Superior temporal gyrus (tissue), 1 donor: Measurements from ENCODE around the gene AURKB.
"Not testable (repeated sequence)": the region's sequence is repeated elsewhere in the genome, so short reads cannot be mapped to it uniquely, and the experiment has no call there.

ENCODE experiments used
- DNase-seq: peaks from one replicate; pipeline ENCODE4 v3.0.0-alpha.2; 2016; ENCODE audit errors: extremely low spot score

The AURKB gene

DNA sequence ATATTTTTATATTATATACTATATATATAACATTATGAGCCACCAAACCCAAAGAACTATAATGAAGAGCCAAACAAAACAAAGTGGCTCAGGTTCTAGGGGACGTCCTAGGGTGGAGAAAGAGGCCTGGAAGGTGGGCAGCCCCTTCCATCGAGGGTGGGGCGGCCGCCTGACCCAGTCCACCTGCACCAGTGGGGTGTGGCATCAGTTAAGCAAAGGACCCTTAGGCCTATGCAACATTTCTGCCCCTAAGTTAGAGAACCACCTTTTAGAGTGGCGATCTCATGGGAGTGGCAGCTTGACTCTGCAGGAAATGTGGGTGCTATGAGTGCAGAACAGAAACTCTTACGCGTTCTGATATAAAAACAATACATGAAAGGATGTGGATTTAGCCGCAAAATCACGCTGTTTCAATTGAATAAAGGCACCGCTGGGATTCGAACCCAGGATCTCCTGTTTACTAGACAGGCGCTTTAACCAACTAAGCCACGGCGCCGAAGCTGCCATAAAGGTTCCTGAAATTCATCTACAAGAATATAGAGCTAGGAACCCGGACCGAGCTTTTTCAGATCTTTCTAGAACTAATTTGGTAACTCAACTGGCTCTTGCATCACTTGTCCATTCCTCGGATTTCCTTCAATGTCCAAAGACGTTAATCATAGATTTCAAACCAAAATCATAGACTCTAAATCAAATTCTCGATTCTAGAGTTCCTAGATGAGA is 15.6 kb upstream of the AURKB start:
- peak; percentile 87 for DNase-seq

- no peak for DNase-seq
Observed at GRCh38 chr17:8224891-8225812, 14.8 kb upstream of the AURKB start.

DNA sequence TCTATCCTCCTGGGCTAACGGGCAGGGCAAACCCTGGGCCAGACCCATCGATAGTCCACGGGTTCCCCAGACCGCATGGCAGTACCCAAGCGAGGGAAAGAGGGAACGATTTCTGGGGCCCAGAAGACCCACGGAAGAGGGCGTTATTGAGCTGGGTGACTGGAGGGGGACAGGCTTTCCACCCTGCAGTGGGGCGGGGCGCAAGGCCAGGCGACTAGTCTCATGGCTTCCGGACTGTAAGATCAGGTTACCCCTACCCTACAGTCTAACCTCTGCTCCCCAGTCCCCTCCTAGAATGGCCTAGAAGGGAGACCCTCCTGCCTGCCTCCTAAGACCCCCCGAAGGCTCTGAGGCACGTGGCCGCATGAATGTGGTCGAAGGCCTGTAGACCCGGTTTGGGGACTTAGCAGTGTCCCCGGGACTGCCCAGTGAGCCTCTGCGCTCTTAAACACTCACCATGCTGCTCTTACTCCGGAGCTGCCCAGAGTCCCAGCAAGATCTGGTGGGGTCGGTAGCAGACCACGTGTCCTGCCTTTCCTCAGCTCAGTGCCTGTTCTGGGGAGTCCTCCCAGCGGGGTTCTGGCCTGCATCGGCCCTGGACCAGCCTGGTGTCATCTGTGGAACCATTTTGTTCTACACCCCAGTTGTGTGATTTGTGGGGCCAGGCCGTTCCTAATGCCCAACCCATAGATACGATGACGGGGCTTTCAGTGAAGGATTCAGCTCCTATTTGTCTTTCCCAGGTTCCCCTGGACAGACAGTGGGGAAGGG is 13.2 kb upstream of the AURKB start:
- DNase-seq, result peak; percentile 67

DNA sequence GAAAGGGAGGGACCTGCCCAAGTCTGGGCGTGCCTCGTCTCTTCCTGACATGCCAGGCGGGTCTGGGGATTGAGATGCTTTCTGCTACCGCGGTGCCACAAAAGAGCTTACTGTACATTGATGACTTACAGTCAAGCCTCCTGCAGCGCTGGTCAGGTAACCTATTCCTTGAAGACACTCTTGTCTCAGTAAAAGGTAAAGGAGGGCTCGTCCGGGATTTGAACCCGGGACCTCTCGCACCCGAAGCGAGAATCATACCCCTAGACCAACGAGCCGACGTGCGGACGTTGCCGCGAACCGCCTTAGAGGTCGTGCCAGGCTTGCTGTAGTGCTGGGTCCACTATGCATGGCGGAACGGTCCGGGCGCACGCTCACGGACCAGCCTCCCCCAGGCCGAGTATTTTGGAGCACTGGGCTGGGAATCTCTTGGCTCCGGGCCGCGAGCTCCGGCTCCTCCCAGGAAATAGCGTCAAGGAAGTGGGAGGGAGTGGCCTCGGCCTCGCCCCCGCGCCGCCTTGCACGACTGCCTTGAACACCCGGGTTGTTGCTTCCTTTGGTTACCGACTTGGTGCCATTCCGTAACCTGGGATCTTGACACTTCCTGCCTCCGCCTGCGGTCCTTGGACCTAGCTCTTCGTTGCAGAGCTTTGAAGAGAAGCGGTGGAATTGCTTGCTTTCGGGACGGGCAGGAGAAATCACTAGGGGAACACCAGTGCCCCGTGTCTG is 12.4 kb upstream of the AURKB start:
- DNase-seq, result peak; percentile 93

GRCh38 chr17:8222380-8222629 is 11.9 kb upstream of the AURKB start:
- DNase-seq, result no peak

GRCh38 chr17:8221663-8222379 is 11.4 kb upstream of the AURKB start:
- DNase-seq, result peak; percentile 99

DNA sequence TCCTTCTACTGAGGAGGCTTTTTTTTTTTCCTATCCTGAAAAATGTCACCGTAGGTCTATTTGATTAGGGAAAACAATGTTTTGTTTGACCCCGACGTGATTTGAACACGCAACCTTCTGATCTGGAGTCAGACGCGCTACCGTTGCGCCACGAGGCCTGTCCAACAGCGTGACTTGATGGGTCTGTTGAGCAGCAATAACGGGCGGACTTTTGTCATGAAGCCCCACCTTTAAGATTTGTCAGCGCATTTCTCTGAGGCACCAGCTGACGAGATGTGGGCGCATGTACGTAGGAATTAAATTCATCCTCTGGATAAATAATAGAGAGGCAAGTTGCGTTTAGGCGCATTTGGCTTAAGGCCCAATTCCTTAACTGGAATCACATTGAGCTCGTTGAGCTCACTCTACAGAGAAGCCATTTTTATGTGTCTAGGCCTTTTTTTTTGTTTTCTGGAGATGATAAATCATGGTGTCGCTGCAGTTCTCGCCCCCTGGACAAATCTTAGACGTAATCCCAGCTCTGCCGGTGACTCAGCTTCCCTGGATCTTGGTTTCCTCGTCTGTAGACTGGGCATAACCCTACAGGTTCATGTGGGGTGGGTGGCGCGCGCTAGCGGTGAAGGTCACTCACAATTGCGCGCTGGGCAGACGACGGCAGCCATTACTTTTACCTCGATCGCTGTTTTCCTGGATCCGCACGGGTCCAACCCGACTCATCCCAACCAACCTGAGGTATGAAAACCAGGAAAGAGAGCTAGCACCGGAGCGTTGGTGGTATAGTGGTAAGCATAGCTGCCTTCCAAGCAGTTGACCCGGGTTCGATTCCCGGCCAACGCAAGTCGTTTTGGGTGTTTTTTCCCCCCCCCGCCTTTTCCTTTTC is 10.6 kb upstream of the AURKB start:
- DNase-seq, result peak; percentile 98

DNA sequence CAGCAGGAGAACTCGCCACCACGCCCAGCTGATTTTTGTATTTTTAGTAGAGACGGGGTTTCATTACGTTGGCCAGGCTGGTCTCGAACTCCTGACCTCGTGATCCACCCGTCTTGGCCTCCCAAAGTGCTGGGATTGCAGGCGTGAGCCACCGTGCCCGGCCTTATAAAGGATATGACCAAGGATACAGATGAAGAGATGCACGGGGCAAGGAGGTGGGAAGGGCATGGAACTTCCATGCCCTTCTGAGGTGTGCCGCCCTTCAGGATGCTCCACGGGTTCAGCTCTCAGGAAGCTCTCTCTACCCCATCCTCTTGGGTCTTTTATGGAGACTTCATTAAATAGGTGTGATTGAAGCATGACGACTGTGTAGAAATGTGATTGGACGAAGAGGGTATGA is 3.6 kb upstream of the AURKB start:
- DNase-seq, result not testable (repeated sequence)

DNA sequence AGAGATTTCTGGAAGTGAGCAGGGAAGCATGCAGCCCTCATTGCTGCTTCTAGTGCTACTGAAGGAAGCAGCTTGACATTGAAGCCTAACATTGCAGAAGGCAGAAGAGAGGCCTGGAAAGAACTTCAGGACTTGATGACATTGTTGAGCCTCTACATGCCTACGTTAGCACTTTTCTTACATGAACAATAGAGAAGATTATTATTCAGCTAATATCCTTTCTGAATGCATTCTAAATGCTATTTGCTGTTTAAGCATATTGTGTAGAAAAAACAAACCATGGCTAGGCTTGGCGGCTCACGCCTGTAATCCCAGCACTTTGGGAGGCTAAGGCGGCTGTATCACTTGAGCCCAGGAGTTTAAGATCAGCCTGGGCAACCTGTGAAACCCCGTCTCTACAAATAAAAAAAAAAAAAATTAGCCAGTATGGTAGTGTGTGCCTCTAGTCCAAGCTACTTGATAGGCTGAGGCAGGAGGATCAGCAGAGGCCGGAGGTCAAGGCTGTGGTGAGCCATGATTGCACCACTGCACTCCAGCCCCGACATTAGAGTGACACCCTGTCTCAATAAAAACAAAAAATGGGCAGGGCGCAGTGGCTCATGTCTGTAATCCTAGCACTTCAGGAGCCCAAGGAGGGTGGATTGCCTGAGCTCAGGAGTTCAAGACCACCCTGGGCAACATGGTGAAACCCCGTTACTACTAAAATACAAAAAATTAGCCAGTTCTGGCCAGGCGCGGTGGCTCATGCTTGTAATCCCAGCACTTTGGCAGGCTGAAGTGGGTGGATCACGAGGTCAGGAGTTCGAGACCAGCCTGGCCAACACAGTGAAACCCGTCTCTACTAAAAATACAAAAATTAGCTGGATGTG is 2.2 kb upstream of the AURKB start:
- no peak for DNase-seq

GRCh38 chr17:8210761-8211458 is 535 bp upstream of the AURKB start:
- no peak for DNase-seq

- no peak for DNase-seq
Observed at GRCh38 chr17:8206536-8206935, 3.8 kb downstream of the AURKB start.

DNA sequence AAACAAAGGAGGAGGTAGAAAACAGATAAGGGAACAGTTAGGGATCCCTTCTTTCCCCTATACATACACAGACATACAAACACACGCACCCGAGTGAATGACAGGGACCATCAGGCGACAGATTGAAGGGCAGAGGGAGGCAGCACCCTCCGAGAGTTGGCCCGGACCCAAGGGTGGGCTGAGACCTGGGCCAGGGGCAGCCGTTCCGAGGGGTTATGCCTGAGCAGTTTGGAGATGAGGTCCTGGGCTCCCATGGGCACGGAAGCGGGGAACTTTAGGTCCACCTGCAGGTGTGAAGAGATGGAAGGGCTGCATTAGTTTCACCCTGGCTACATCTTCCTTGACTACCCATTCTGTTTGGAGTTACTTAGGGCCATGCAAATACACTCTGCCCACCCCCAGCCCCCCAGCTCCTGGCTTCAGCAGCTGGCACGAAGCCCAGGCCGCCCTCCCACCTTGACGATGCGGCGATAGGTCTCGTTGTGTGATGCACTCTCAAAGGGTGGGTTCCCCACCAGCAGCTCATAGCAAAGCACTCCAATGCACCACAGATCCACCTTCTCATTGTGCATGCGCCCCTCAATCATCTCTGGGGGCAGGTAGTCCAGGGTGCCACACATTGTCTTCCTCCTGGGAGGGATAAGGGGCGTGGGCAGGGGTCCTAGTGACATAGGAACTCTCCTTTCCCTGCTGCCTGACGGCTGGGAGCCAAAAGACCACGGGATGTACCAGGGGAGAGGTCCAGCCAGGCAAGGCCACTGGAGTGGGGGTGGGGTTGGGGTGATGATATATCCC is 5.4 kb downstream of the AURKB start:
- DNase-seq, result no peak

DNA sequence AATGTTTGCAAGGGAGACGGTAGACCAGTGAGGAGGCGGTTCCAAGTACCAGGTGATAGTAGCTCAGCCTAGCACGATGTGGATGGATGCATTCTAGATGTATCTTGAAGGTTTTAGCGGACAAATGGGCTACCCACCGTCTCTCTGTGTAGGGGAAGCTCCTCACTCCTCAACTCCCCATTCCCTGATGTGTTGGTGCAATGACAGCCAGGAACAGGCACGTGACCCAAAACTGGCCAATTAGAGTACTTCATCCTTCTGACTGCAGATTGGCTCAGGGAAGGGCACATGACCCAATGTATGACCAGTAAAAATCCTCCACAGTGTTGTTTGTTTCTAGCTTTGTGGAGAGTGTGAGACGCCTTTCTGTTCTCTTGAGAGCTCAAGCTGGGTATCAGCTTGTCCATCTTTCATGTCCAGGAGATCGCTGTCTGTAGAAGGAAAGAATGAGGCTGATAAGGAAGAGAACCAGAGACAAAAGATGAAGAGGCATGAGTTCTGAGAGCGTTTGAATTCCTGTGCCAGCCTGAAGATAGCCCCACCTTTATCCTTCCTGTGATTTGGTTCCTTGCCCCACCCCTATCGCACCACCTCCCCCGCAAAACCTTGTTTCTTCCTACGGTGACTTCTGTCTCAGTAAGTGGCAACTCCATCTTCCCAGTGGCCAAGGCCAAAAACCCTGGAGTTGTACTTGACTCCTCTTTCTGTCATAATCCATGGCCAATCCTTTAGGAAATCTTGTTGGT is 18.1 kb downstream of the AURKB start:
- peak; percentile 100 for DNase-seq

- no peak for DNase-seq
Observed at GRCh38 chr17:8190506-8190905, 19.9 kb downstream of the AURKB start.

GRCh38 chr17:8189711-8190477 is 20.5 kb downstream of the AURKB start, which contains the start of gene BORCS6:
TSS of gene BORCS6 (minus strand) at chr17:8190180. CDS start at chr17:8190140, 40 bp downstream.
- DNase-seq, result peak; percentile 99
